DMS53 treated with DMSO at 0.1 percent for 48 hours (cell line): ENCODE results near the gene TOX3.

Source experiments
- DNase-seq: peaks from one replicate; lab custom pipeline; 2025; ENCODE audit not compliant: unreplicated experiment; lab: John Stamatoyannopoulos, UW

Gene TOX3

GRCh38 chr16:52547004-52547833, at the start of gene TOX3:
Gene TOX3, minus strand, starts transcription at chr16:52547143. Its CDS starts 420 bp downstream, at chr16:52546723.
- DNase-seq: peak; percentile 46

GRCh38 chr16:52592778-52593177, 45.8 kb upstream of the TOX3 start:
- DNase-seq: no peak

GRCh38 chr16:52591934-52592592, 45.1 kb upstream of the TOX3 start:
- DNase-seq: no peak

- DNase-seq: no peak
Measured at GRCh38 chr16:52591471-52591870, 44.5 kb upstream of the TOX3 start.

GRCh38 chr16:52586159-52586558, 39.2 kb upstream of the TOX3 start:
- no peak for DNase-seq

- no peak for DNase-seq
Measured at GRCh38 chr16:52584354-52585320, 37.7 kb upstream of the TOX3 start.

GRCh38 chr16:52581530-52581929, 34.6 kb upstream of the TOX3 start:
- peak; percentile 44 for DNase-seq

GRCh38 chr16:52580488-52580887, 33.5 kb upstream of the TOX3 start:
- DNase-seq: no peak

GRCh38 chr16:52578829-52579498, 32.0 kb upstream of the TOX3 start:
- no peak for DNase-seq

- peak; percentile 84 for DNase-seq
Measured at GRCh38 chr16:52578007-52578828, 31.3 kb upstream of the TOX3 start.

GRCh38 chr16:52577130-52577706, 30.3 kb upstream of the TOX3 start:
- no peak for DNase-seq

- DNase-seq: peak; percentile 89
Measured at GRCh38 chr16:52573365-52574299, 26.7 kb upstream of the TOX3 start.

- DNase-seq: peak; percentile 32
Measured at GRCh38 chr16:52572656-52573055, 25.7 kb upstream of the TOX3 start.

- DNase-seq: no peak
Measured at GRCh38 chr16:52570495-52571091, 23.6 kb upstream of the TOX3 start.

GRCh38 chr16:52569701-52570100, 22.8 kb upstream of the TOX3 start:
- no peak for DNase-seq

GRCh38 chr16:52568983-52569690, 22.2 kb upstream of the TOX3 start:
- peak; percentile 76 for DNase-seq

- DNase-seq: no peak
Measured at GRCh38 chr16:52568495-52568894, 21.6 kb upstream of the TOX3 start.
